ENCODE data around the gene KCNA10. TPM values are rescaled to one million over a fixed set of nuclear protein-coding genes. Genes with fewer than 3 reads are reported as not detected.

The KCNA10 gene
- total and polyA plus RNA-seq, 10 of the 15 experiments (the other 5 are each of a cell fraction or from before 2014, with no cell fraction given), result not detected

DNA sequence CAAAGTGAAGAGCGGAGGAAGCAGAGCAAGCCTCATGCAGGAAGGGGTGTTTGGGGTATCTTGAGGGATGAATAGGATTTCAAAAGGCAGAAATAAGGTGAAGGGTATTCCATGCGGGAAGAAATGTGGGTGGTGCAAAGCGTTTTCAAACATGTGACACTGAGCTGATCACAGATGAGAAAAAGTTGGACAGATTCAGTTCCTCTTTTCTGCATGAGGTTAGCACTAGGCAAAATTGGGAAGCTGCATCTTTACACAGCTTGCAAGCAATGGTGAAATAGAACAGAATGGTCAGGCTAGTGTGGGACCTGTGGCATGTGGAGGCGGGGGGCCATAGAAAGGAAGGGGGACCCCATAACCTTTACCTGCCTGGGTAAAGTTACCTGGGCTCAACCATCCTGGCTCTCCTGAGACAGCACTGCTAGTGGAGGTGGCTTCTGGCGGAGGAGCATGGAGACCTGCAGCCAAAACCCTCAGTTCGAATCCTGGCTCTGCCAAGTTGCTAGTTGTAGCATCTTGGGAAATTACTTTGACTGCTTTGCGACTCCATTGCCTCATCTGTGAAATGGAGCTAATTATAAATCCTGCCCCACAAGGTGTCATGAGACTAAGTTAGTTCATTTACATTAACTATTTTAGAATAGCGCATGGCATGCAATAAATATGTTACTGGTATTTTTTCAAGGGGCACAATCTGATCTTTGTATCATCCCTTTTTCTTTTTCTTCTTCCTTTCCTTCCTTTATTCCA is 16.4 kb downstream of the KCNA10 start:
- FAIRE-seq (no peak), ATAC-seq (peak; percentile 73), DNase-seq (ENCODE audit: low read depth, low spot score) (no peak)
- Histone ChIP-seq H3K4me1 (ENCODE audit: control insufficient read depth, insufficient read depth, low read length) (no peaks in the 10 kb centered on the region), H3K27me3 (replicated peaks in 1 of 2; ENCODE audit: control insufficient read depth in 2 of 2, insufficient read depth in 2 of 2, low read length in 1 of 2) (0 out of 4 replicates have a peak, but pooled peaks cover 0 to 2% of the 10 kb centered on the region in 2 experiments), H3K9me3 (replicated peaks; ENCODE audit: control insufficient read depth, insufficient read depth, low read length) (no peaks in the 10 kb centered on the region), H3K79me2 (ENCODE audit: control insufficient read depth, insufficient read depth, low read length) (no peaks in the 10 kb centered on the region), H2AFZ (ENCODE audit: control insufficient read depth, low read depth, low read length) (no peak overlapping the region), H3K4me3 (no peak overlapping the region), H4K20me1 (ENCODE audit: control insufficient read depth, insufficient read depth) (no peaks in the 10 kb centered on the region), H3K36me3 (ENCODE audit: control insufficient read depth in 2 of 2, insufficient read depth in 2 of 2, low read length in 1 of 2) (no peaks in the 10 kb centered on the region), H3K4me2 (ENCODE audit: control insufficient read depth, insufficient read depth) (no peak overlapping the region), H3K27ac (ENCODE audit: control insufficient read depth, insufficient read depth) (no peak overlapping the region), H3K9ac (ENCODE audit: control insufficient read depth, insufficient read depth, low read length) (no peak overlapping the region)
- SMC1A ChIA-PET (ENCODE audit: uncharacterized antibody, unreplicated experiment), result interaction anchor here (0.9 to 1.3 kb wide), 4 partner anchors 118 to 306 kb away, joined by 3 to 5 read pairs (median 4); no protein-coding TSS in a partner anchor
- CTCF ChIA-PET, result interaction anchor here (0.5 to 2.9 kb wide), 7 partner anchors 8 to 306 kb away, joined by 3 to 10 read pairs (median 4); no protein-coding TSS in a partner anchor
- 39% methylated on average over 8 of the region's 8 CpGs for WGBS (ENCODE audit: insufficient coverage, insufficient replicate concordance, low lambda C conversion rate, missing lambda C conversion rate)
- BruUV-seq (replicated peaks), result no TSS peak
- intact Hi-C loops (cut with micrococcal nuclease; ENCODE audit: unreplicated experiment) (no loop called here), in situ Hi-C loops (cut with MboI) (no loop called here)
- POLR2A ChIA-PET, result no interaction called here
- TF ChIP-seq IKZF2 (IDR thresholded peaks at IDR 0.05) (peak; percentile 73 to 77; a peak in 3 of 4 replicates), IKZF1 (conservative IDR thresholded peaks at IDR 0.05) (peak; percentile 64), MTA2 (IDR thresholded peaks at IDR 0.05; ENCODE audit: low read depth) (0 out of 2 replicates have a peak, but pooled peaks have one; percentile 10), ZNF217 (IDR thresholded peaks at IDR 0.05) (no peak), PAX8 (IDR thresholded peaks at IDR 0.05) (no peak), EED (IDR thresholded peaks at IDR 0.05; ENCODE audit: low read depth) (peak; percentile 42; the same call in 1 of the 2 replicates), SPI1 (IDR thresholded peaks at IDR 0.05; ENCODE audit: borderline replicate concordance, insufficient read depth, low read depth, low read length) (peak; percentile 96)
- TF ChIP-seq, protein P1, sequence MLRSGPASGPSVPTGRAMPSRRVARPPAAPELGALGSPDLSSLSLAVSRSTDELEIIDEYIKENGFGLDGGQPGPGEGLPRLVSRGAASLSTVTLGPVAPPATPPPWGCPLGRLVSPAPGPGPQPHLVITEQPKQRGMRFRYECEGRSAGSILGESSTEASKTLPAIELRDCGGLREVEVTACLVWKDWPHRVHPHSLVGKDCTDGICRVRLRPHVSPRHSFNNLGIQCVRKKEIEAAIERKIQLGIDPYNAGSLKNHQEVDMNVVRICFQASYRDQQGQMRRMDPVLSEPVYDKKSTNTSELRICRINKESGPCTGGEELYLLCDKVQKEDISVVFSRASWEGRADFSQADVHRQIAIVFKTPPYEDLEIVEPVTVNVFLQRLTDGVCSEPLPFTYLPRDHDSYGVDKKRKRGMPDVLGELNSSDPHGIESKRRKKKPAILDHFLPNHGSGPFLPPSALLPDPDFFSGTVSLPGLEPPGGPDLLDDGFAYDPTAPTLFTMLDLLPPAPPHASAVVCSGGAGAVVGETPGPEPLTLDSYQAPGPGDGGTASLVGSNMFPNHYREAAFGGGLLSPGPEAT (IDR thresholded peaks at IDR 0.05; ENCODE audit: low read depth), result peak; percentile 48; the same call in 1 of the 2 replicates
- RAD21 ChIA-PET (ENCODE audit: unreplicated experiment), result interaction anchor here (1.2 to 1.3 kb wide), 2 partner anchors 13 to 42 kb away, joined by 3 to 4 read pairs; no protein-coding TSS in a partner anchor
